HG03469 (cell line): ENCODE data around the gene FBXW8.

Source experiments
- ATAC-seq: cut with Tn5 transposase; IDR thresholded peaks from one replicate; pipeline ENCODE4 v1.9.1; 2021; ENCODE audit warnings: mild to moderate bottlenecking, moderate library complexity, moderate number of reproducible peaks; ENCODE audit not compliant: unreplicated experiment

Gene FBXW8

GRCh38 chr12:116910645-116911451 is at the start of gene FBXW8:
Gene FBXW8, plus strand, starts transcription at chr12:116910950. Its CDS starts 88 bp downstream, at chr12:116911038.
- peak; percentile 74 for ATAC-seq

DNA sequence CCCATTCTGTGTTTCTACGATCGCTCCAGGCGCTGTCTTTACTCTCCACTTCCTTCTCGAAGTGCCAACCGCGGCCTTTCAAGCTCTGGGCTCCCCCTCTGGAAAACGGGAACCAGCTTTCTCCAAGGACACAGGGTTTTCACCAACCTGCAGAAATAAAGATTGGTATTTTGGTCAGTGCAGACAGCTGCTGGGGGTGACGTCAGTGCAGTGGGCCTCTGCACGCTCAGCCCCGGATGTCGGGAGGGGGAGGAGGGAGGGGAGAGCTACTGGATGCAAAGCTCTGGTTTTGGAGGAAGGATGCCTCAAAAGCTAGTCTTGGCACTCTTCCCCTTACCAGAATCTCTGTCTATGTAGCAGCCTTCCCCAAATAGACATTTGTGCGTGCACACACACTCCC is 49.4 kb upstream of the FBXW8 start:
- peak; percentile 67 for ATAC-seq

DNA sequence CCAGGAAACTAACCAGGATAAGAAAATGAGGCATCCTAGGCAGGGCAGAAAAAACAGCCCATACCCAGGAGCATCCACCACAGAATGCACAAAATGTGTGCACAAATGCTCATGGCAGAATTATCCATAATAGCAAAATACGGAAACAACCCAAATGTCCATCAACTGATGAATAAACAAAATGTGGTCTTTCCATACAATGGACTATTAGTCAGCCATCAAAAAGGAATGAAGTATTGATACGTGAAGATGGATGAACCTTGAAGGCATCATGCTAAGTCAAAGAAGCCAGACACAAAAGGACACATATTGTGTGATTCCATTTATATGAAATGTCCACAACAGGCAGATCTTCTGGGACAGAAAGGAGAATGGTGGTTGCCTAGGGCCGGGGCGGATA is 48.6 kb upstream of the FBXW8 start:
- no peak for ATAC-seq

DNA sequence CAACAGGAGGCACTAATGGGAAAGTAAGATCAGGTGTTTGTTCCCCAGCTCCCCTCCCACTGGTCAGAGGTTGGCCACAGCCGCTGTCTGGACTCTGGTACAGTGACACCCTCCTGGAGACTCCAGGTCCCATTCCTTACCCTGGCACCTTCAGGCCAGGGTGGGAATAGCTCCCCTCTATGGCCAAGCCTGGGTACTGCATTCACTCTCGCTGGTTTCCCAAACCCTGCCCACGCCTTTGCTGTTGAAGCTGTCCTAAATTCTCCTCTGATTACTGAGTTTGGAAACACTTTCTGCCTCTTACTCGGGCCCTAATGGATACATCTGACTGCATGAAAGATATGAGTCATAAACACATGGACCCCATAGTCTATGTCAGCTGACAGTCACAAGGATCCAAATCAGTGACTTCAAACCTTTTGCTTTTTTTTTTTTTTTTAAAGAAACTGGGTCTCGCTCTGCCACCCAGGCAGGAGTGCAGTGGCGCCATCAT is 47.4 kb upstream of the FBXW8 start:
- ATAC-seq = no peak

DNA sequence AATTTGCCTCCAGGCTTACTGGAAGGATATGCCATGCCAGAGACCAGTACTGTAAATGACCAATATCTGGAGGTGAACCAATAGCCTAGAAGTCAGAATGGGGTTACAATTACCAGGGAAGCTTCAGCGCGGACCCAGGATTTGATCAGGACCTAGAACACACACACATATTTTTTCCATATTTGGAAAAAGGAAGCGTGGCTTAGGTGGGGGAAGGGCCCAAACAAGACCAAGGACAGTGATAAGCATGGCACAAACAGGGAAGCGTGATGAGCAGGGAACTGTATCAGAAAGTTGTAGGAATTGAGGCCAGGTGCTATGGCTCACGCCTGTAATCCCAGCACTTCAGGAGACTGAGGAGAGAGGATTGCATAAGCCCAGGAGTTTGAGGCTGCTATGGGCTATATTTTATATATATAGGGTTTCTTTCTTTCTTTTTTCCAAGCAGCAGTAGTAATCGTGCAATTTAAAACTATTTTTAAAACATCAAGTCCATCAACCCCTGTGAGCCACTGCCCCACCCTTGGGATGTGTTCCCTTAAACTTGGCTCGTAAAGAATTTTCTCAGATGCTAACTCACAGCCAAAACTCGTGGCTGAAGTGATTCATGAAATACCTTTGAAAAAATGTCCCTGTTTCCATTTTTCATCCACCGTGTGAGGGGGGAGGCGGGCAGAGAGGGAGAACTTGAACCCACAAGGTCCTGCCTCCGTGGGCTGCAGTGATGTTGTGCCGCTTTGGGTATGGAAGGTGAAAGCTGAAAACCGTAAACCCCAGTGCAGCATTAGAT is 46.2 kb upstream of the FBXW8 start:
- no peak for ATAC-seq

GRCh38 chr12:116867523-116867922 is 43.2 kb upstream of the FBXW8 start:
- no peak for ATAC-seq

GRCh38 chr12:116870306-116870705 is 40.4 kb upstream of the FBXW8 start:
- no peak for ATAC-seq

GRCh38 chr12:116874324-116874995 is 36.3 kb upstream of the FBXW8 start:
- no peak for ATAC-seq

DNA sequence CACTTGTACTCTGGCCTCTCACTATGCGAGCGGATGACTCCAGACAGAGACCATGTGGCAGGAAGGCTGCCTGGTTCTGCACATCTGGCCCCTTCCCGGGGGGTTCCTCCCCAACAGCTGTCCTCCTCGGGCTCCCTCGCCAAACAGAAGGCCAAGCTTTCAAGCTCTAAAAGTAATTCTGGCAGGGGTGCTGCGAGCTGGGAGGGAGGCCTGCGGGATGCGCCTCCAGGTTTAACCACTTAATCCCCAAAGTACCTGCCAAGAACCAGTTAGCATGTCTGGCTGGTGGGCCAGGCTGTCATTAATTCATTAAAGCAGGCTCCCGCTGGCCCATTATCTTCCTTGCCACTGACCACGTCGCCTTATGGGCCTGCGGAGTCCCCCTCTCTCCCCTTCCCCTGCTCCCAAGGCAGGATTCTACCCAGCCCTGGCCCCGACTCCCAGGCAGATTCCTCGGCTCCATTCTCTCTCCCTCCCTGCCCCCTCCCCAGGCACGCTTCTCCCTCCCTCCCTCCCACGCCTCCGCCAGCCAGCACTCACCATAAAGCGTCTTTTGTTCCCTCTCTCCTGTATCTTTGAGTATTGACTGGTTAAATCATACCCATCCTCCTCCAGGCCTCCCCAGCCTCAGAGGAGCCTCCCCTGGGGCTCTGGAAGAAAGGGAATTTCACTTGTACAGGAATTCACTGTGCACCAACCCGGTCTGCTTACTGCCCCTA is 34.4 kb upstream of the FBXW8 start:
- ATAC-seq = no peak

DNA sequence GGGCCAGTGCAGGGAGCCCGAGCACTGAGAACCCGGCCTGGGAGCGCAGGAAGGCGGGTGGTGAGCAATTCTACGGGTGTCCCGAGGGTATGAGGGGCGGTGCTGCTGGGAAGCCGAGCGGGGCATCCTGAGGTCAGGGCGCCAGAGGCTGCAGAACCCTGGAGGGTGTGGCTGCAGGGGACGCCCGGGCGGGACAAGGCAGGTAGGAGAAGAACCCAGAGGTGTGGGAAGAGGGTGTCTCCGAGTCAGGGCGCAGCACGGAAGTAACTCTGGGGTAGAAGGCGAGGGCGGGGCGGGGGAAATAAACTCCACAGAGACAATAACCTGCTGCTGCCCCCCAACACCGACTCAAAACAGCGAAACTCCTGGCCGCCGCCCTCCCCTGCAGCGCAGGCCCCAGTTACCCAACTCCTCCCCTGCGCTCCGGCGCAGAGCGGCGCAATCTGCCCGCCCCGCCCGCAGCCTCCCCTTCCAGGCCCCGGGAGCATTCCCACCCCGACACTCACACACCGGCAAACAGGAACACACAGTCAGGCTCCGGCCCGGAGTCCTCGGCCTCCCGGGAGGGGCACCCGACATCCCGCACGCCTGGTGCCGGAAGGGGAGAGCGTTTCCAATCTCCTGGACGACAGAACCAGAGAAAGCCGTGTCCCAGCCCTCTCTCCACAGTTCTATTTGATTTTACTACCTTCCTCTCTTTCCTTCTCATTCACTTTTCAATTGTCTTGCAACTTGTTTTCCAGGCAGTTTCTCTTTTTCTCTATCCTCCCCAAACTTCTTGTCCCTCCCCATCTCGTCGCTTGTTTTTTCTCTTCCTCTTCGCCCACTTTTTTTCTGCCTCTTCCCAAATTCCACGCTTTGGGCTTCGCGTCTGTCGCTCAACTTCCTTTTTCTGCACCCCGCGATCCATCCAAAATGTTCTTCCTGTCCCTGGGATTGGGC is 31.9 kb upstream of the FBXW8 start:
- no peak for ATAC-seq

DNA sequence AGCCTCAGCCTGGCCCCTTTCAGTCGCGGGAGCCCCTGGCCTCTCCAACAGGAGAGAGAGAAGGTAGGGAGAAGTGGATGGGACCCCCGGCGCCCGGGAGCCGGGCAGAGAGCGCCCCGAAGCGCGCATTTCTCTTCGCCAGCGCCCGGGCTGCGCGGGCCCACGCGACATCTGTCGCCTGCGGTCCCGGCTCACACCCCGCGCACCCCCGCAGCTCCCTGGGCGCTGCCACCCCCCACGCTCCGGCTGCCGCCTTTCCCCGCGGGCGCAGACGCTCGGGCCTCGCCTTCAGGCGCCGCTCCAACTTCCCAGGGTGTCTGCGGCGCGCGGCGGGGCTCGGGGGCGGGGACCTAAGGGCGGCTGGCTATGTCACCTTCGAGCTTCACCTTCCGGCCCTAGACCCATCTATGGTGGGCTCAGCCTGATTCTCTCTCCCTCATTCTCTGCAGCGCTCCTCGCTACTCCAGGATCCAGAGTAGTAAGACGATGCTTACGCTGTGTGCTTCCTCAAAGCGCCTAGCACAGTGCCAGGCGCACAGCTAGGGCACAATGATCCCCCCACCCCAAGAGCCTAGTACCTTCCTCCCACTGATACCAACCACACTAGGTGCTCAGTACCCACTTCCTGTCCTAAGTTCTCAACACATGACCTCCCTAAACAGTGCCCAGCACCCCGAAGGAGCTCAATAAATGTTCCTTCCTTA is 31.1 kb upstream of the FBXW8 start:
- no peak for ATAC-seq

- no peak for ATAC-seq
Measured at GRCh38 chr12:116880213-116880816, 30.4 kb upstream of the FBXW8 start.

GRCh38 chr12:116880817-116881324 is 29.9 kb upstream of the FBXW8 start:
- no peak for ATAC-seq

DNA sequence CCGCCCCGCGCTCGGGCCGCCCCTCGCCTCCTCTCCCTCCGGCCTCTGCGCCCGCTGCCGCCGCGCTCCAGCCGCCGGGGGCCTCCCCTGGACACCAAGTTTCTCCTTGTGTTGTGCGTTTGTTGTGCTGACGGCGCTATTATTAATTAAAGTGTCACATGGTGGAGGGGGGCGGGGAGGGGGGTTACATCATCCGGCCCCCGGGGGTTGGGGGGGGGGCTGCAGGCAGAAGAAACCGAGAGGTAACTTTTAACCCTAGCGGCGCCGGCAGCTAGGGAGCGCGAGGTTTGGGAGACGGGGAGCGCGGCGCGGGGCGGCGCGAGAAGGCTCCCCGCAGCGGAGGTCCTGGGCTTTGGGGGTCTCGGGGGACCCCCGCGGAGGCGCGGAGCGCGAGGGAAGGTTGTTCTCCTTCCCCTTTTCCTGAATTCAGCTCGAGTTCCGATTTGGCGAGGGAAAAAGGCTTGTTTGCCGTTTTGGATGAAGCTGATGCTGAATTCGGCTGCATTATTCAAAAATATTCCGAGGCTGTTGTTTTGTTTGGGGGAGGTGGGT is 29.3 kb upstream of the FBXW8 start, which contains the start of gene HRK:
HRK (minus strand) TSS at position 117 of the 552 bp plus-strand sequence. CDS start 134 bp downstream, outside the sequence.
- no peak for ATAC-seq

DNA sequence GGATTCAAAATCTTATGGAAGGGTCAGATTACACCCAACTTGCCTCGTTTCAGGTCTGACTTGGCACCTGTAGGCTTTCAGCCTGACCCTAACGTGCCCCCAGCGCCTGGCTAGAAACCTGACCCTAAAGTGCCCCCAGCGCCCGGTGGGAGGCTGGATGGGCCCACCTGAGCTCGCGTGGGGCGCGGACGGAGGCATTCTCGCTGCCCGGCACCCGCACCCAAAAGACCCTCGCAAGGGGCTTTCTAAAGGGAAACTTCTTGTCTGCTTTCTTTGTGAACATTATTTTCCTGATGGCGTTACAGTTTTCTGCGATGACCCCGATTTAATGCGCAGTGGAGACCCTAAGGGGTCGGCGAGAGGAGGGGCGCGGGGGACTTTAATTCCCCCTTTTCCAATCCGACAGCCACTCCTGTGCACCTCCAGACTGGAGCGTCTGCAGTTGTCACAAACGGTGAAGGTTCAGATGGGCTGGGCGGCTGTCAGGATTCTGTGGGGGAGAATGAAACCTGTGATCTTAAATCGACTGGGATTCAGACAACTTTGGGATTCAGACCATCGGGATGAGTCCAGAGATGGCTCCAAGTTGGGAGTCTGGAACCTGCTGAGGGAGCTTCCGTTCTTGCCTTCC is 28.8 kb upstream of the FBXW8 start:
- ATAC-seq = no peak

DNA sequence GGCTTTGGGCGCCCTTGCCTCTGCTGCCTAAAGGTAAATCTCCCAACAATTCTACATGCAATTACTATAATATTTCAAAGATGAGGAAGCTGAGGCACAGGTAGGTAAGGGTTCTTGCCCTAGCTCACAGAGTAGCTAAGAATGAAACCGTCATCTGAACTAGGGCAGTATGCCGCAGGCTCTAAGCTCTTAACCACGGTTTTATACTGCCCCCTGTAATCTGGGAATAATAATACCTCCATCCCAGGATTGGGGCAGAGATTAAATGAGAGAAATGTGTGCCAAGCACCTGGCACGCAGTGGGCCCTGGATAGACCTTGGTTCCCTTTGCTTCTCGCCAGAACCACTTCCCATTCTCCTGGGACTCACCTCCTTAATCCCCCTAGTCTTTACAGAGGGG is 28.0 kb upstream of the FBXW8 start:
- no peak for ATAC-seq

DNA sequence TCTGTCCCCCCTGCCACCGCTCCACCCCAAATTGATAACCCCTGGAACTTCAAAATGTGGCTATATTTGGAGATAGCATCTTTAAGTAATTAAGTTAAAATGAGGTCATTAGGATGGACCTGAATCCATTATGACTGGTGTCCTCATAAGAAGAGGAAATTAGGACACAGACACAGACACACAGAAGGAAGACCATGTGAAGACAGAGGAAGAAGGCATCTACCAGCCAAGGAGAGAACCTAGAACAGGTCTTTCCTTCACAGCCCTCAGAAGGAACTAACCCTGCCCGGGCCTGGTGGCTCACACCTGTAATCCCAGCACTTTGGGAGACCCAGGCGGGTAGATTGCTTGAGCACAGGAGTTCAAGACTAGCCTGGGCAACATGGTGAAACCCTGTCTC is 25.9 kb upstream of the FBXW8 start:
- ATAC-seq = no peak

DNA sequence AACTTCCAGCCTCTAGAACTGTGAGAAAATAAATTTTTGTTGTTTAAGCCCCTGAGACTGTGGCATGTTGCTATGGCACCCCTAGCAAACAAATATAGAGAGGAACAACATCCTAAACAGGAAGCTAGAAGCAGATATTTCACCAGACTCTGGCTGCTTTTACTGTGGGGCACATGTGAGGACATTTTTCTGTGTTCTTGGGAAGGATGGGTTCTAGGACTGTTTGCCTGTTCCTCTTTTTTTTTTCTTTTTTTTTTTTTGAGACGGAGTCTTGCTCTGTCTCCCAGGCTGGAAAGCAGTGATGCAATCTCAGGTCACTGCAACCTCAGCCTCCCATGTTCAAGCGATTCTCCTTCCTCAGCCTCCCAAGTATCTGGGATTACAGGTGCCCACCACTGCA is 25.3 kb upstream of the FBXW8 start:
- ATAC-seq = no peak
